WTC11 (cell line): ENCODE measurements around the gene DRG2. TPM values are rescaled to one million over a fixed set of nuclear protein-coding genes. Genes with fewer than 3 reads are reported as not detected.

ENCODE experiments used
- ATAC-seq: fragments of 200-7000 bp; cut with Tn5 transposase; 2 replicates; pipeline ENCODE4 v1.10.0; 2021; ENCODE audit warnings: mild to moderate bottlenecking, moderate library complexity
- CTCF ChIA-PET: fragments of 300-600 bp; sonication (Branson Sonifier 250); formaldehyde crosslinking; loops from one replicate; lab custom pipeline; 2021; ENCODE audit warnings: antibody characterized with exemption; lab: Charles Lee
- POLR2A ChIA-PET: fragments of 350-600 bp; sonication (Branson Sonifier 250); formaldehyde crosslinking; loops from one replicate; lab custom pipeline; 2021; ENCODE audit warnings: antibody characterized with exemption; lab: Charles Lee
- DNase-seq: peaks from one replicate; pipeline ENCODE4 v3.0.0; 2021; ENCODE audit warnings: low spot score
- H3K27ac Mint-ChIP-seq: 2 replicates; pipeline ENCODE4 v1.8.0; 2021; ENCODE audit warnings: mixed read lengths
- H3K27me3 Mint-ChIP-seq: 2 replicates; pipeline ENCODE4 v1.8.0; 2021; ENCODE audit warnings: low read depth, mild to moderate bottlenecking, moderate library complexity, mixed read lengths
- H3K36me3 Mint-ChIP-seq: 2 replicates; pipeline ENCODE4 v1.8.0; 2021; ENCODE audit warnings: mixed read lengths
- H3K4me1 Mint-ChIP-seq: 2 replicates; pipeline ENCODE4 v1.8.0; 2022; ENCODE audit warnings: mixed read lengths
- H3K4me3 Mint-ChIP-seq: 2 replicates; pipeline ENCODE4 v1.8.0; 2021; ENCODE audit warnings: mild to moderate bottlenecking, moderate library complexity, mixed read lengths
- H3K9me3 Mint-ChIP-seq: 2 replicates; pipeline ENCODE4 v1.8.0; 2021; ENCODE audit warnings: mixed read lengths
- ARID4B ChIP-seq: sonication (generic); formaldehyde crosslinking; IDR thresholded peaks from 2 replicates; pipeline ENCODE4 v1.8.0; 2023; ENCODE audit warnings: missing genetic modification reagents, mild to moderate bottlenecking, borderline replicate concordance
- ATF2 ChIP-seq: sonication (generic); formaldehyde crosslinking; IDR thresholded peaks from 2 replicates; pipeline ENCODE4 v1.8.1; 2022; ENCODE audit warnings: low read depth, missing genetic modification reagents, borderline replicate concordance
- CREB1 ChIP-seq: sonication (generic); formaldehyde crosslinking; IDR thresholded peaks from 2 replicates; pipeline ENCODE4 v1.8.0; 2023; ENCODE audit warnings: mild to moderate bottlenecking, missing genetic modification reagents
- ELF4 ChIP-seq: sonication (generic); formaldehyde crosslinking; IDR thresholded peaks from 2 replicates; pipeline ENCODE4 v1.8.1; 2022; ENCODE audit warnings: low read depth, mild to moderate bottlenecking, moderate library complexity, missing genetic modification reagents
- EMX1 ChIP-seq: fragments of 250-450 bp; sonication (Bioruptor Pico); IDR thresholded peaks from 2 replicates; pipeline ENCODE4 v1.8.0; 2021; ENCODE audit warnings: mild to moderate bottlenecking
- FOXP1 ChIP-seq: sonication (generic); formaldehyde crosslinking; IDR thresholded peaks from 2 replicates; pipeline ENCODE4 v1.8.0; 2022; ENCODE audit warnings: missing genetic modification reagents, mild to moderate bottlenecking, moderate library complexity, borderline replicate concordance
- FOXP4 ChIP-seq: sonication (generic); formaldehyde crosslinking; IDR thresholded peaks from 2 replicates; pipeline ENCODE4 v1.8.0; 2022; ENCODE audit warnings: mild to moderate bottlenecking, missing genetic modification reagents
- GTF2I ChIP-seq: fragments of 250-450 bp; sonication (Bioruptor Pico); conservative IDR thresholded peaks from 2 replicates; pipeline ENCODE4 v1.4.0; 2021; ENCODE audit warnings: mild to moderate bottlenecking
- IRF2 ChIP-seq: sonication (generic); formaldehyde crosslinking; IDR thresholded peaks from 2 replicates; pipeline ENCODE4 v1.8.0; 2022; ENCODE audit warnings: low read depth, missing genetic modification reagents, borderline replicate concordance
- MAX ChIP-seq: sonication (generic); formaldehyde crosslinking; IDR thresholded peaks from 2 replicates; pipeline ENCODE4 v1.8.0; 2022; ENCODE audit warnings: mild to moderate bottlenecking, missing genetic modification reagents
- PRDM15 ChIP-seq: sonication (generic); formaldehyde crosslinking; IDR thresholded peaks from 2 replicates; pipeline ENCODE4 v1.8.0; 2022; ENCODE audit warnings: missing genetic modification reagents
- PREB ChIP-seq: sonication (generic); formaldehyde crosslinking; IDR thresholded peaks from 2 replicates; pipeline ENCODE4 v1.8.1; 2022; ENCODE audit warnings: mild to moderate bottlenecking, missing genetic modification reagents, moderate library complexity, borderline replicate concordance
- RELA ChIP-seq: sonication (generic); formaldehyde crosslinking; IDR thresholded peaks from 2 replicates; pipeline ENCODE4 v1.8.1; 2022; ENCODE audit warnings: missing genetic modification reagents, mild to moderate bottlenecking, borderline replicate concordance
- RORB ChIP-seq: fragments of 250-450 bp; sonication (Bioruptor Pico); IDR thresholded peaks from 2 replicates; pipeline ENCODE4 v1.9.0; 2021; ENCODE audit warnings: mild to moderate bottlenecking
- SMAD4 ChIP-seq: sonication (generic); formaldehyde crosslinking; IDR thresholded peaks from 2 replicates; pipeline ENCODE4 v1.8.0; 2022; ENCODE audit warnings: mild to moderate bottlenecking, missing genetic modification reagents
- STAT6 ChIP-seq: sonication (generic); formaldehyde crosslinking; conservative IDR thresholded peaks from 2 replicates; pipeline ENCODE4 v1.8.1; 2023; ENCODE audit warnings: mild to moderate bottlenecking, low read depth, missing genetic modification reagents, moderate library complexity
- ZBTB43 ChIP-seq: sonication (generic); formaldehyde crosslinking; IDR thresholded peaks from 2 replicates; pipeline ENCODE4 v1.8.1; 2023; ENCODE audit warnings: mild to moderate bottlenecking, missing genetic modification reagents
- ZNF263 ChIP-seq: sonication (generic); formaldehyde crosslinking; IDR thresholded peaks from 2 replicates; pipeline ENCODE4 v1.8.1; 2022; ENCODE audit warnings: low read depth, mild to moderate bottlenecking, moderate library complexity, missing genetic modification reagents
- total RNA-seq: library from RNA; stranded (reverse); gene quantifications from 3 replicates; pipeline ENCODE4 v1.2.3, GENCODE V29; 2021

Gene DRG2
- total RNA-seq, 1 experiment from 2014 or later: 41.4 TPM

- TF ChIP-seq ARID4B: no peak
Measured at GRCh38 chr17:18100616-18101015, 12.9 kb downstream of the DRG2 start (continued).

GRCh38 chr17:18101828-18102227 is 14.1 kb downstream of the DRG2 start:
- H3K4me3 Mint-ChIP-seq: no peak overlapping the region
- H3K27ac Mint-ChIP-seq: no peak overlapping the region
- peaks cover 10% of the 10 kb centered on the region; the same call in 1 of the 2 replicates for H3K36me3 Mint-ChIP-seq
- ChIA-PET POLR2A (no interaction called here), CTCF (no interaction called here)
- DNase-seq (no peak), ATAC-seq (no peak)
- H3K27me3 Mint-ChIP-seq: no peaks in the 10 kb centered on the region
- no peaks in the 10 kb centered on the region for H3K9me3 Mint-ChIP-seq
- H3K4me1 Mint-ChIP-seq: no peaks in the 10 kb centered on the region
- TF ChIP-seq PRDM15 (no peak), ATF2 (CRISPR knock-in tag) (no peak), EMX1 (CRISPR knock-in tag) (no peak), ZNF263 (CRISPR knock-in tag) (no peak), SMAD4 (CRISPR knock-in tag) (no peak), RORB (CRISPR knock-in tag) (no peak), STAT6 (no peak), RELA (CRISPR knock-in tag) (no peak), ELF4 (CRISPR knock-in tag) (no peak), GTF2I (CRISPR knock-in tag) (no peak), PREB (CRISPR knock-in tag) (no peak), IRF2 (CRISPR knock-in tag) (no peak), FOXP1 (CRISPR knock-in tag) (no peak), MAX (CRISPR knock-in tag) (no peak), CREB1 (CRISPR knock-in tag) (no peak), FOXP4 (CRISPR knock-in tag) (no peak), ZBTB43 (CRISPR knock-in tag) (no peak)
